Tibial nerve (tissue), 4 donors: Measurements from ENCODE around the gene MYO15B. TPM values are rescaled to one million over a fixed set of nuclear protein-coding genes. Genes with fewer than 3 reads are reported as not detected.
"Not testable (repeated sequence)": the region's sequence is repeated elsewhere in the genome, so short reads cannot be mapped to it uniquely, and the experiment has no call there.

Source experiments
- DNase-seq, 2 donors: peaks; one replicate each; pipeline ENCODE4 v3.0.0-alpha.2; 2019; ENCODE audit warnings: low spot score in 2 of 2
- H3K27ac ChIP-seq, 4 donors: fragments of 200-600 bp; sonication (generic) in 3 of 4; one replicate each; pipeline ENCODE4 v1.5.1; 2017 to 2019; ENCODE audit warnings: mild to moderate bottlenecking in 1 of 4
- H3K27me3 ChIP-seq, 2 donors: fragments of 200-600 bp; sonication (generic) in 1 of 2; one replicate each; pipeline versions ENCODE4 v1.5.1 to v1.6.0; 2017 to 2019
- H3K36me3 ChIP-seq, 3 donors: fragments of 200-600 bp; sonication (generic); one replicate each; pipeline ENCODE4 v1.5.1; 2018 to 2019
- H3K4me1 ChIP-seq, 4 donors: fragments of 200-600 bp; sonication (generic) in 3 of 4; one replicate each; pipeline ENCODE4 v1.5.1; 2017 to 2019
- H3K4me3 ChIP-seq, 4 donors: fragments of 200-600 bp; sonication (generic) in 3 of 4; one replicate each; pipeline ENCODE4 v1.5.1; 2017 to 2019; ENCODE audit warnings: mild to moderate bottlenecking in 1 of 4, moderate library complexity in 1 of 4
- H3K9me3 ChIP-seq, 4 donors: fragments of 200-600 bp; sonication (generic) in 3 of 4; one replicate each; pipeline ENCODE4 v1.5.1; 2017 to 2019
- CTCF ChIP-seq, 5 experiments: fragments of 200-600 bp in 3 of 5; fragments of 450-650 bp in 2 of 5; sonication (generic) in 3 of 5; IDR thresholded peaks; one replicate each; pipeline ENCODE4 v1.5.1; 2016 to 2019; ENCODE audit warnings: antibody characterized with exemption in 5 of 5, mild to moderate bottlenecking in 3 of 5, moderate library complexity in 2 of 5
- EP300 ChIP-seq, 2 donors: sonication (generic); formaldehyde crosslinking; IDR thresholded peaks; one replicate each; pipeline ENCODE4 v1.6.1; 2017; ENCODE audit warnings: antibody characterized with exemption in 2 of 2, mild to moderate bottlenecking in 1 of 2
- POLR2A ChIP-seq, 2 donors: fragments of 450-650 bp; IDR thresholded peaks; one replicate each; pipeline ENCODE4 v1.6.1; 2017; ENCODE audit warnings: antibody characterized with exemption in 2 of 2, mild to moderate bottlenecking in 2 of 2, moderate library complexity in 2 of 2
- WGBS, 2 donors: methylation state at CpG; one replicate each; pipeline ENCODE4 v1.1.5; 2018; 5-methylcytosine and 5-hydroxymethylcytosine counted together
- total RNA-seq, 4 donors: library from RNA; depleted of rRNA; stranded (reverse); fragments of >200 nt; gene quantifications; one replicate each; pipeline ENCODE4 v1.1.0, GENCODE V29; 2016

Gene MYO15B
- total RNA-seq, 4 donors from 2014 or later: 150 to 327 (median 278) TPM

- H3K36me3 ChIP-seq: peaks cover 0 to 25% (median 0%) of the 10 kb centered on the region in 3 donors
- no peak overlapping the region for H3K4me3 ChIP-seq
- no peaks in the 10 kb centered on the region for H3K9me3 ChIP-seq
- H3K4me1 ChIP-seq: peaks cover 0 to 26% (median 9%) of the 10 kb centered on the region in 4 donors
- WGBS, 2 donors: 81 to 91% methylated on average over 12 of the region's 12 CpGs
- H3K27me3 ChIP-seq: no peaks in the 10 kb centered on the region
- H3K27ac ChIP-seq: peak overlapping the region in 1 of 4 donors; percentile 91
- TF ChIP-seq CTCF (IDR thresholded peaks at IDR 0.05): no peak
- TF ChIP-seq EP300 (IDR thresholded peaks at IDR 0.05): no peak
- no peak for TF ChIP-seq POLR2A (IDR thresholded peaks at IDR 0.05)
- DNase-seq: no peak
These were observed 3.5 kb downstream of the MYO15B start for GRCh38 chr17:75590849-75591721.

GRCh38 chr17:75591722-75592302 lies 4.2 kb downstream of the MYO15B start:
- H3K36me3 ChIP-seq: peaks cover 0 to 32% (median 0%) of the 10 kb centered on the region in 3 donors
- WGBS, 2 donors: 92 to 96% methylated on average over 6 to 7 of the region's 7 CpGs
- H3K4me1 ChIP-seq: peaks cover 0 to 23% (median 9%) of the 10 kb centered on the region in 4 donors
- H3K4me3 ChIP-seq: no peak overlapping the region
- H3K27me3 ChIP-seq: no peaks in the 10 kb centered on the region
- no peak for DNase-seq
- H3K27ac ChIP-seq: no peak overlapping the region
- H3K9me3 ChIP-seq: no peaks in the 10 kb centered on the region
- TF ChIP-seq CTCF (IDR thresholded peaks at IDR 0.05) (no peak), POLR2A (IDR thresholded peaks at IDR 0.05) (no peak), EP300 (IDR thresholded peaks at IDR 0.05) (no peak)

GRCh38 chr17:75592348-75593020 lies 4.9 kb downstream of the MYO15B start:
- TF ChIP-seq EP300 (IDR thresholded peaks at IDR 0.05): no peak
- no peak for TF ChIP-seq POLR2A (IDR thresholded peaks at IDR 0.05)
- TF ChIP-seq CTCF (IDR thresholded peaks at IDR 0.05): no peak
- Histone ChIP-seq H3K36me3 (peaks cover 0 to 37% (median 0%) of the 10 kb centered on the region in 3 donors), H3K4me1 (peaks cover 0 to 16% (median 4%) of the 10 kb centered on the region in 4 donors), H3K9me3 (no peaks in the 10 kb centered on the region), H3K27me3 (no peaks in the 10 kb centered on the region), H3K4me3 (no peak overlapping the region), H3K27ac (no peak overlapping the region)
- DNase-seq: no peak
- WGBS, 2 donors: 78 to 86% methylated on average over 9 to 16 of the region's 17 CpGs

- H3K9me3 ChIP-seq, H3K27ac ChIP-seq, H3K27me3 ChIP-seq, DNase-seq, H3K4me3 ChIP-seq: not testable (repeated sequence)
- H3K36me3 ChIP-seq: peaks cover 0 to 37% (median 0%) of the 10 kb centered on the region in 3 donors
- peaks cover 0 to 13% (median 0%) of the 10 kb centered on the region in 4 donors for H3K4me1 ChIP-seq
- WGBS, 2 donors: 90 to 92% methylated on average over 9 of the region's 9 CpGs
These were observed 5.8 kb downstream of the MYO15B start for GRCh38 chr17:75593430-75593829.

GRCh38 chr17:75594499-75595283 lies 7.1 kb downstream of the MYO15B start:
- DNase-seq: no peak
- 58 to 59% methylated on average over 17 to 20 of the region's 28 CpGs for WGBS, 2 donors

More at GRCh38 chr17:75594499-75595283, 7.1 kb downstream of the MYO15B start:
- Histone ChIP-seq H3K4me3 (no peak overlapping the region), H3K4me1 (peaks cover 0 to 11% (median 0%) of the 10 kb centered on the region in 4 donors), H3K36me3 (peaks cover 0 to 37% (median 0%) of the 10 kb centered on the region in 3 donors), H3K27ac (no peak overlapping the region), H3K9me3 (no peaks in the 10 kb centered on the region), H3K27me3 (no peaks in the 10 kb centered on the region)
- TF ChIP-seq EP300 (IDR thresholded peaks at IDR 0.05): no peak
- no peak for TF ChIP-seq POLR2A (IDR thresholded peaks at IDR 0.05)
- TF ChIP-seq CTCF (IDR thresholded peaks at IDR 0.05): no peak
